Measurements from ENCODE around the gene GPC5.

The GPC5 gene

GRCh38 chr13:91534996-91535395 lies 136.6 kb downstream of the GPC5 start:
- DNase-seq (ENCODE audit: low read depth, low spot score) = no peak

GRCh38 chr13:91537376-91537775 lies 139.0 kb downstream of the GPC5 start:
- DNase-seq (ENCODE audit: low read depth, low spot score) = no peak

GRCh38 chr13:91539286-91540157 lies 141.1 kb downstream of the GPC5 start:
- no peak for DNase-seq (ENCODE audit: low read depth, low spot score)

GRCh38 chr13:91540158-91540736 lies 141.8 kb downstream of the GPC5 start:
- no peak for DNase-seq (ENCODE audit: low read depth, low spot score)

- DNase-seq (ENCODE audit: low read depth, low spot score) = no peak
Observed at GRCh38 chr13:91544723-91545122, 146.3 kb downstream of the GPC5 start.

GRCh38 chr13:91546900-91547299 lies 148.5 kb downstream of the GPC5 start:
- no peak for DNase-seq (ENCODE audit: low read depth, low spot score)

- no peak for DNase-seq (ENCODE audit: low read depth, low spot score)
Observed at GRCh38 chr13:91553584-91553983, 155.2 kb downstream of the GPC5 start.

GRCh38 chr13:91554101-91554500 lies 155.7 kb downstream of the GPC5 start:
- no peak for DNase-seq (ENCODE audit: low read depth, low spot score)

- no peak for DNase-seq (ENCODE audit: low read depth, low spot score)
Observed at GRCh38 chr13:91557328-91558090, 159.1 kb downstream of the GPC5 start.

GRCh38 chr13:91563799-91564198 lies 165.4 kb downstream of the GPC5 start:
- no peak for DNase-seq (ENCODE audit: low read depth, low spot score)

GRCh38 chr13:91564396-91564795 lies 166.0 kb downstream of the GPC5 start:
- no peak for DNase-seq (ENCODE audit: low read depth, low spot score)

GRCh38 chr13:91565296-91565695 lies 166.9 kb downstream of the GPC5 start:
- no peak for DNase-seq (ENCODE audit: low read depth, low spot score)

- DNase-seq (ENCODE audit: low read depth, low spot score) = no peak
Observed at GRCh38 chr13:91567485-91568207, 169.2 kb downstream of the GPC5 start.

GRCh38 chr13:91571681-91572080 lies 173.3 kb downstream of the GPC5 start:
- DNase-seq (ENCODE audit: low read depth, low spot score) = no peak

- no peak for DNase-seq (ENCODE audit: low read depth, low spot score)
Observed at GRCh38 chr13:91572439-91572838, 174.0 kb downstream of the GPC5 start.

- DNase-seq (ENCODE audit: low read depth, low spot score) = no peak
Observed at GRCh38 chr13:91572944-91573598, 174.7 kb downstream of the GPC5 start.

- no peak for DNase-seq (ENCODE audit: low read depth, low spot score)
Observed at GRCh38 chr13:91574766-91575165, 176.3 kb downstream of the GPC5 start.

GRCh38 chr13:91576590-91576989 lies 178.2 kb downstream of the GPC5 start:
- no peak for DNase-seq (ENCODE audit: low read depth, low spot score)

- no peak for DNase-seq (ENCODE audit: low read depth, low spot score)
Observed at GRCh38 chr13:91579320-91579719, 180.9 kb downstream of the GPC5 start.

- DNase-seq (ENCODE audit: low read depth, low spot score) = no peak
Observed at GRCh38 chr13:91580749-91581148, 182.3 kb downstream of the GPC5 start.

GRCh38 chr13:91586609-91587008 lies 188.2 kb downstream of the GPC5 start:
- DNase-seq (ENCODE audit: low read depth, low spot score) = no peak

Measured in activated CD4-positive, CD25-positive, alpha-beta regulatory T cell treated with anti-CD3 and anti-CD28 coated beads, Interleukin-2, amount 50 U/mL, for 16 hours (primary cell).